ENCODE measurements around the gene SPIRE1. TPM values are rescaled to one million over a fixed set of nuclear protein-coding genes. Genes with fewer than 3 reads are reported as not detected.

Gene SPIRE1
- total RNA-seq, 2 experiments from 2014 or later: 0.19 to 2.4 TPM

GRCh38 chr18:12497296-12497695, 160.6 kb downstream of the SPIRE1 start:
- Histone ChIP-seq H3K9me2 (ENCODE audit: insufficient read depth, low read length) (no peaks in the 10 kb centered on the region), H2AFZ (ENCODE audit: low read length) (no peak overlapping the region), H3K27ac (ENCODE audit: low read depth, low read length, poor library complexity, severe bottlenecking) (no peak overlapping the region), H3K9me3 (ENCODE audit: low read length) (no peaks in the 10 kb centered on the region), H4K20me1 (ENCODE audit: insufficient read depth, low read length) (no peaks in the 10 kb centered on the region), H3K36me3 (ENCODE audit: insufficient read depth, low read length) (no peaks in the 10 kb centered on the region), H3K79me2 (ENCODE audit: insufficient read depth, low read depth, low read length) (no peaks in the 10 kb centered on the region), H3K4me2 (ENCODE audit: low read length) (no peak overlapping the region), H3K4me1 (ENCODE audit: insufficient read depth, low read length, poor library complexity, severe bottlenecking) (no peaks in the 10 kb centered on the region), H3K4me3 (ENCODE audit: low read depth, low read length, poor library complexity, severe bottlenecking) (no peak overlapping the region)
- CTCF ChIA-PET (ENCODE audit: unreplicated experiment): no interaction called here
- BruUV-seq (replicated peaks): no TSS peak
- no peak for DNase-seq (ENCODE audit: low spot score)
- POLR2A ChIA-PET: no interaction called here
- intact Hi-C loops (cut with micrococcal nuclease; ENCODE audit: unreplicated experiment): no loop called here
- TF ChIP-seq EZH2phosphoT487 (IDR thresholded peaks at IDR 0.05; ENCODE audit: borderline replicate concordance, low read depth, low read length) (no peak), CTCF (conservative IDR thresholded peaks at IDR 0.05; ENCODE audit: low read length) (no peak)

- no peaks in the 10 kb centered on the region for H3K4me1 ChIP-seq (ENCODE audit: insufficient read depth, low read length, poor library complexity, severe bottlenecking)
- no TSS peak for BruUV-seq (replicated peaks)
- ChIA-PET CTCF (ENCODE audit: unreplicated experiment) (no interaction called here), POLR2A (no interaction called here)
- no peaks in the 10 kb centered on the region for H3K9me2 ChIP-seq (ENCODE audit: insufficient read depth, low read length)
- no peak overlapping the region for H3K4me3 ChIP-seq (ENCODE audit: low read depth, low read length, poor library complexity, severe bottlenecking)
- no peaks in the 10 kb centered on the region for H3K36me3 ChIP-seq (ENCODE audit: insufficient read depth, low read length)
- no peak for DNase-seq (ENCODE audit: low spot score)
- no peak overlapping the region for H3K27ac ChIP-seq (ENCODE audit: low read depth, low read length, poor library complexity, severe bottlenecking)
- no peak overlapping the region for H3K4me2 ChIP-seq (ENCODE audit: low read length)
- intact Hi-C loops (cut with micrococcal nuclease; ENCODE audit: unreplicated experiment): no loop called here
- no peak overlapping the region for H2AFZ ChIP-seq (ENCODE audit: low read length)
- TF ChIP-seq EZH2phosphoT487 (IDR thresholded peaks at IDR 0.05; ENCODE audit: borderline replicate concordance, low read depth, low read length) (no peak), CTCF (conservative IDR thresholded peaks at IDR 0.05; ENCODE audit: low read length) (no peak)
- no peaks in the 10 kb centered on the region for H4K20me1 ChIP-seq (ENCODE audit: insufficient read depth, low read length)
- no peaks in the 10 kb centered on the region for H3K9me3 ChIP-seq (ENCODE audit: low read length)
- H3K79me2 ChIP-seq (ENCODE audit: insufficient read depth, low read depth, low read length): no peaks in the 10 kb centered on the region
Measured at GRCh38 chr18:12492907-12493306, 165.0 kb downstream of the SPIRE1 start.

- Histone ChIP-seq H3K4me2 (ENCODE audit: low read length) (no peak overlapping the region), H4K20me1 (ENCODE audit: insufficient read depth, low read length) (no peaks in the 10 kb centered on the region), H3K27ac (ENCODE audit: low read depth, low read length, poor library complexity, severe bottlenecking) (no peak overlapping the region), H3K4me1 (ENCODE audit: insufficient read depth, low read length, poor library complexity, severe bottlenecking) (no peaks in the 10 kb centered on the region), H3K4me3 (ENCODE audit: low read depth, low read length, poor library complexity, severe bottlenecking) (no peak overlapping the region), H3K9me3 (ENCODE audit: low read length) (no peaks in the 10 kb centered on the region), H2AFZ (ENCODE audit: low read length) (no peak overlapping the region), H3K36me3 (ENCODE audit: insufficient read depth, low read length) (no peaks in the 10 kb centered on the region), H3K79me2 (ENCODE audit: insufficient read depth, low read depth, low read length) (no peaks in the 10 kb centered on the region), H3K9me2 (ENCODE audit: insufficient read depth, low read length) (no peaks in the 10 kb centered on the region)
- BruUV-seq (replicated peaks): no TSS peak
- DNase-seq (ENCODE audit: low spot score): no peak
- POLR2A ChIA-PET: interaction anchor here (1.3 kb wide), 1 partner anchor 12 kb away, joined by 3 read pairs; no protein-coding TSS in a partner anchor
- TF ChIP-seq CTCF (conservative IDR thresholded peaks at IDR 0.05; ENCODE audit: low read length) (no peak), EZH2phosphoT487 (IDR thresholded peaks at IDR 0.05; ENCODE audit: borderline replicate concordance, low read depth, low read length) (no peak)
- intact Hi-C loops (cut with micrococcal nuclease; ENCODE audit: unreplicated experiment): no loop called here
- CTCF ChIA-PET (ENCODE audit: unreplicated experiment): no interaction called here
Measured at GRCh38 chr18:12491611-12492435, 166.1 kb downstream of the SPIRE1 start.
